ENCODE measurements around the gene ABCF2. TPM values are rescaled to one million over a fixed set of nuclear protein-coding genes. Genes with fewer than 3 reads are reported as not detected.

Gene ABCF2
- total and polyA plus RNA-seq, 4 donors: 6.3 to 15.6 (median 10.5) TPM

GRCh38 chr7:151179287-151179860, 47.6 kb downstream of the ABCF2 start:
- no peak for DNase-seq (ENCODE audit: low spot score)
- H3K9ac ChIP-seq (ENCODE audit: low read depth in 1 of 2, low read length in 2 of 2): no peak overlapping the region
- WGBS: 77% methylated on average over 8 of the region's 8 CpGs
- H3K4me3 ChIP-seq (ENCODE audit: low read depth in 1 of 3, low read length in 3 of 3): no peak overlapping the region
- H3K4me1 ChIP-seq (ENCODE audit: control insufficient read depth in 4 of 4, insufficient read depth in 4 of 4, low read length in 3 of 4): no peaks in the 10 kb centered on the region
- H3K27ac ChIP-seq (ENCODE audit: low read depth in 1 of 2, low read length in 2 of 2): no peak overlapping the region
- no peaks in the 10 kb centered on the region for H3K27me3 ChIP-seq (ENCODE audit: control insufficient read depth in 4 of 4, insufficient read depth in 4 of 4, low read length in 3 of 4)
- H3K36me3 ChIP-seq (ENCODE audit: control insufficient read depth in 4 of 4, insufficient read depth in 3 of 4, low read depth in 1 of 4, low read length in 3 of 4): no peaks in the 10 kb centered on the region
- TF ChIP-seq RXRA (IDR thresholded peaks at IDR 0.05) (no peak), HNF4A (conservative IDR thresholded peaks at IDR 0.05) (no peak), ZBTB33 (IDR thresholded peaks at IDR 0.05) (no peak), RAD21 (IDR thresholded peaks at IDR 0.05) (no peak), TAF1 (conservative IDR thresholded peaks at IDR 0.05) (no peak), FOXA2 (IDR thresholded peaks at IDR 0.05) (no peak), CTCF (IDR thresholded peaks at IDR 0.05; ENCODE audit: low read depth, low read length, missing input control) (no peak), EGR1 (IDR thresholded peaks at IDR 0.05; ENCODE audit: low read depth in 2 of 2) (no peak), YY1 (IDR thresholded peaks at IDR 0.05) (no peak), GABPA (IDR thresholded peaks at IDR 0.05 in 1 of 2, conservative IDR thresholded peaks at IDR 0.05 in 1 of 2) (no peak), SP1 (IDR thresholded peaks at IDR 0.05) (no peak), FOXA1 (IDR thresholded peaks at IDR 0.05) (no peak)
- TF ChIP-seq, protein P1, sequence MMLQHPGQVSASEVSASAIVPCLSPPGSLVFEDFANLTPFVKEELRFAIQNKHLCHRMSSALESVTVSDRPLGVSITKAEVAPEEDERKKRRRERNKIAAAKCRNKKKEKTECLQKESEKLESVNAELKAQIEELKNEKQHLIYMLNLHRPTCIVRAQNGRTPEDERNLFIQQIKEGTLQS (IDR thresholded peaks at IDR 0.05): no peak
- TF ChIP-seq, protein P2, sequence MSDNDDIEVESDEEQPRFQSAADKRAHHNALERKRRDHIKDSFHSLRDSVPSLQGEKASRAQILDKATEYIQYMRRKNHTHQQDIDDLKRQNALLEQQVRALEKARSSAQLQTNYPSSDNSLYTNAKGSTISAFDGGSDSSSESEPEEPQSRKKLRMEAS (IDR thresholded peaks at IDR 0.05): no peak
- no peaks in the 10 kb centered on the region for H3K9me3 ChIP-seq (ENCODE audit: control insufficient read depth in 4 of 4, low read length in 3 of 4)

DNA sequence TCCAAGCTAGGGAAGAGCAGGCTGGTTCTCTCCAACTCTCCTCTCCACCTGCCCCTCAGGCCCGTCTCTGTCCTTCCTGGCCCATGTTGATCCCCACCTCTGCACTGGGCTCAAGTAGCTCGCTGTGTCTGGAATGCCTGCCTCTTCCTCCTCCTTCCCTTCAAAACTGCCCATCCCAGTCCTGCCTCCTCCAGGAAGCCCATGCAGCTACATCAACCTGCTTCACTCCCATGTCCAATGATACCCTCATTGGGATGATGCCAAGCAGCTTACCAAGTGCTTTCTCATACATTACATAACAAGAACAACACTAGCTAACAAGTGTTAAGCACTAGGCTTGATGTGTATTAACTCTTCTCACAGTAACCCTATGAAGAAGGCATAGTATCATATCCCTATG, 48.2 kb downstream of the ABCF2 start:
- WGBS: 80% methylated on average over 2 of the region's 2 CpGs
- DNase-seq (ENCODE audit: low spot score): no peak

More for the DNA sequence above, 48.2 kb downstream of the ABCF2 start:
- no peaks in the 10 kb centered on the region for H3K9me3 ChIP-seq (ENCODE audit: control insufficient read depth in 4 of 4, low read length in 3 of 4)
- no peak overlapping the region for H3K4me3 ChIP-seq (ENCODE audit: low read depth in 1 of 3, low read length in 3 of 3)
- H3K27ac ChIP-seq (ENCODE audit: low read depth in 1 of 2, low read length in 2 of 2): no peak overlapping the region
- H3K27me3 ChIP-seq (ENCODE audit: control insufficient read depth in 4 of 4, insufficient read depth in 4 of 4, low read length in 3 of 4): no peaks in the 10 kb centered on the region
- H3K36me3 ChIP-seq (ENCODE audit: control insufficient read depth in 4 of 4, insufficient read depth in 3 of 4, low read depth in 1 of 4, low read length in 3 of 4): no peaks in the 10 kb centered on the region
- no peaks in the 10 kb centered on the region for H3K4me1 ChIP-seq (ENCODE audit: control insufficient read depth in 4 of 4, insufficient read depth in 4 of 4, low read length in 3 of 4)
- TF ChIP-seq HNF4A (conservative IDR thresholded peaks at IDR 0.05) (no peak), ZBTB33 (IDR thresholded peaks at IDR 0.05) (no peak), CTCF (IDR thresholded peaks at IDR 0.05; ENCODE audit: low read depth, low read length, missing input control) (no peak), FOXA2 (IDR thresholded peaks at IDR 0.05) (no peak), TAF1 (conservative IDR thresholded peaks at IDR 0.05) (no peak), JUND (IDR thresholded peaks at IDR 0.05) (no peak), EGR1 (IDR thresholded peaks at IDR 0.05; ENCODE audit: low read depth in 2 of 2) (no peak), FOXA1 (IDR thresholded peaks at IDR 0.05) (no peak)
- TF ChIP-seq, protein P2 (IDR thresholded peaks at IDR 0.05): no peak
- no peak overlapping the region for H3K9ac ChIP-seq (ENCODE audit: low read depth in 1 of 2, low read length in 2 of 2)
